ENCODE measurements around the gene COPS8.

COPS8 gene

DNA sequence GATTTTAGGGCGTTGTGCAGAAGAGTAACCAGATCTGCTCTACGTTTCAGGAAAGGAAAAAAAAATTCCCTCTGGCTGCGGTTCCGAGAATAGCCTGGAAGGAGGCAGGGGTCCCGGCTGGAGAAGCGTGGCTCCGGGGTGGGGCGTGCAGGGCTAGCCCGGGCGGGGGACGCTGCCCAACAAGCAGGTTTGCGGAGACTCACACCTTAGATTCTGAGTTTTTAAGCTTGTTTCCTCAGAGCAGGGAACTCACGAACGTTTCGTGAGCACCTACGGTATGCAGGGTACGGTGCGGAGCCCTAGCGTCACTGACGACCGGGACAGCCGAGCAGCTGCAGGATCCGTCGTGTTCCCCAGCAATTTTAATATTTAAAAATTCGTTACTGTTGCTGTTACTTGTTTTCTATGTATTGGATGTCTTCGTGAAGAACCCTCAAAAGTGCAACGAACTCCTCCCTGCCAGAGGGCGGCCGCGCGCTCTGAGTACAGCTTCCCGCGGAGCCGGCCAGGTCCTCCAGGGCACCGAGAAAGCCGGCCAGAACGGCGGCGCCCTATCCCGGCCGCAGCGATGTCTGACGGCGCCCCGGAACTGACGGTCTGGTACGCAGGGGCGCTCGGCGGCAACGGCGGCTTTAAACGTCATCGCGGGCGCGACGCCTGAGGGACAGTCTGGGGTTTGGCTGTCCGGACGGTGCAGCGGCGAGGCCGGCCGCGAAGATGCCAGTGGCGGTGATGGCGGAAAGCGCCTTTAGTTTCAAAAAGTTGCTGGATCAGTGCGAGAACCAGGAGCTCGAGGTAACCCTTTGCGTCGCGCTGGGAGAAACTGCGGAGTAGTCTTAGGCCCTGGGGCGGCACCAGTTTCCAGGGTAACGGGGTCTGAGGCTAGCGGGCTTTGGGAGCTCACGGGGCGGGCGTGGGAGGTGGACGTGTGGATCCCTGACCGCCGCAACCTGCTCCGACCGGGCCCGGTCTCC is at the start of gene COPS8 (continued):
- TF ChIP-seq ZNF211 (tag by site-specific recombination; IDR thresholded peaks at IDR 0.05; ENCODE audit: low read depth) (no peak), HOXA7 (CRISPR knock-in tag; IDR thresholded peaks at IDR 0.05; ENCODE audit: borderline replicate concordance) (no peak), ZNF274 (IDR thresholded peaks at IDR 0.05; ENCODE audit: low read length) (no peak), ZNF274 (tag by site-specific recombination; IDR thresholded peaks at IDR 0.05; ENCODE audit: borderline replicate concordance) (no peak), ZNF404 (tag by site-specific recombination; IDR thresholded peaks at IDR 0.05) (no peak), ZNF19 (tag by site-specific recombination; IDR thresholded peaks at IDR 0.05; ENCODE audit: low read depth) (no peak), ZNF785 (tag by site-specific recombination; IDR thresholded peaks at IDR 0.05) (no peak), ZNF37A (tag by site-specific recombination; IDR thresholded peaks at IDR 0.05) (no peak), ZNF555 (tag by site-specific recombination; conservative IDR thresholded peaks at IDR 0.05) (no peak), ZNF112 (tag by site-specific recombination; IDR thresholded peaks at IDR 0.05) (no peak), BCL11B (tag by site-specific recombination; IDR thresholded peaks at IDR 0.05; ENCODE audit: low read depth) (peak; percentile 49; the same call in 1 of the 2 replicates), ZNF10 (tag by site-specific recombination; IDR thresholded peaks at IDR 0.05) (no peak), GLI4 (tag by site-specific recombination; IDR thresholded peaks at IDR 0.05) (no peak), ZNF747 (tag by site-specific recombination; IDR thresholded peaks at IDR 0.05) (no peak), ZNF114 (tag by site-specific recombination; IDR thresholded peaks at IDR 0.05) (no peak), ZNF629 (tag by site-specific recombination; IDR thresholded peaks at IDR 0.05) (peak; percentile 93), ZNF16 (tag by site-specific recombination; IDR thresholded peaks at IDR 0.05; ENCODE audit: low read depth) (no peak), ZSCAN23 (tag by site-specific recombination; IDR thresholded peaks at IDR 0.05) (0 out of 2 replicates have a peak, but pooled peaks have one; percentile 24), PRDM1 (tag by site-specific recombination; IDR thresholded peaks at IDR 0.05) (no peak), ZNF341 (tag by site-specific recombination; IDR thresholded peaks at IDR 0.05; ENCODE audit: low read depth) (peak; percentile 71), ZBTB17 (tag by site-specific recombination; IDR thresholded peaks at IDR 0.05) (peak; percentile 76)
- TF ChIP-seq, protein P1, sequence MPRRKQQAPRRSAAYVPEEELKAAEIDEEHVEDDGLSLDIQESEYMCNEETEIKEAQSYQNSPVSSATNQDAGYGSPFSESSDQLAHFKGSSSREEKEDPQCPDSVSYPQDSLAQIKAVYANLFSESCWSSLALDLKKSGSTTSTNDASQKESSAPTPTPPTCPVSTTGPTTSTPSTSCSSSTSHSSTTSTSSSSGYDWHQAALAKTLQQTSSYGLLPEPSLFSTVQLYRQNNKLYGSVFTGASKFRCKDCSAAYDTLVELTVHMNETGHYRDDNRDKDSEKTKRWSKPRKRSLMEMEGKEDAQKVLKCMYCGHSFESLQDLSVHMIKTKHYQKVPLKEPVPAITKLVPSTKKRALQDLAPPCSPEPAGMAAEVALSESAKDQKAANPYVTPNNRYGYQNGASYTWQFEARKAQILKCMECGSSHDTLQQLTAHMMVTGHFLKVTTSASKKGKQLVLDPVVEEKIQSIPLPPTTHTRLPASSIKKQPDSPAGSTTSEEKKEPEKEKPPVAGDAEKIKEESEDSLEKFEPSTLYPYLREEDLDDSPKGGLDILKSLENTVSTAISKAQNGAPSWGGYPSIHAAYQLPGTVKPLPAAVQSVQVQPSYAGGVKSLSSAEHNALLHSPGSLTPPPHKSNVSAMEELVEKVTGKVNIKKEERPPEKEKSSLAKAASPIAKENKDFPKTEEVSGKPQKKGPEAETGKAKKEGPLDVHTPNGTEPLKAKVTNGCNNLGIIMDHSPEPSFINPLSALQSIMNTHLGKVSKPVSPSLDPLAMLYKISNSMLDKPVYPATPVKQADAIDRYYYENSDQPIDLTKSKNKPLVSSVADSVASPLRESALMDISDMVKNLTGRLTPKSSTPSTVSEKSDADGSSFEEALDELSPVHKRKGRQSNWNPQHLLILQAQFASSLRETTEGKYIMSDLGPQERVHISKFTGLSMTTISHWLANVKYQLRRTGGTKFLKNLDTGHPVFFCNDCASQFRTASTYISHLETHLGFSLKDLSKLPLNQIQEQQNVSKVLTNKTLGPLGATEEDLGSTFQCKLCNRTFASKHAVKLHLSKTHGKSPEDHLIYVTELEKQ (tag by site-specific recombination; IDR thresholded peaks at IDR 0.05; ENCODE audit: borderline replicate concordance) = no peak
- TF ChIP-seq, protein P2, sequence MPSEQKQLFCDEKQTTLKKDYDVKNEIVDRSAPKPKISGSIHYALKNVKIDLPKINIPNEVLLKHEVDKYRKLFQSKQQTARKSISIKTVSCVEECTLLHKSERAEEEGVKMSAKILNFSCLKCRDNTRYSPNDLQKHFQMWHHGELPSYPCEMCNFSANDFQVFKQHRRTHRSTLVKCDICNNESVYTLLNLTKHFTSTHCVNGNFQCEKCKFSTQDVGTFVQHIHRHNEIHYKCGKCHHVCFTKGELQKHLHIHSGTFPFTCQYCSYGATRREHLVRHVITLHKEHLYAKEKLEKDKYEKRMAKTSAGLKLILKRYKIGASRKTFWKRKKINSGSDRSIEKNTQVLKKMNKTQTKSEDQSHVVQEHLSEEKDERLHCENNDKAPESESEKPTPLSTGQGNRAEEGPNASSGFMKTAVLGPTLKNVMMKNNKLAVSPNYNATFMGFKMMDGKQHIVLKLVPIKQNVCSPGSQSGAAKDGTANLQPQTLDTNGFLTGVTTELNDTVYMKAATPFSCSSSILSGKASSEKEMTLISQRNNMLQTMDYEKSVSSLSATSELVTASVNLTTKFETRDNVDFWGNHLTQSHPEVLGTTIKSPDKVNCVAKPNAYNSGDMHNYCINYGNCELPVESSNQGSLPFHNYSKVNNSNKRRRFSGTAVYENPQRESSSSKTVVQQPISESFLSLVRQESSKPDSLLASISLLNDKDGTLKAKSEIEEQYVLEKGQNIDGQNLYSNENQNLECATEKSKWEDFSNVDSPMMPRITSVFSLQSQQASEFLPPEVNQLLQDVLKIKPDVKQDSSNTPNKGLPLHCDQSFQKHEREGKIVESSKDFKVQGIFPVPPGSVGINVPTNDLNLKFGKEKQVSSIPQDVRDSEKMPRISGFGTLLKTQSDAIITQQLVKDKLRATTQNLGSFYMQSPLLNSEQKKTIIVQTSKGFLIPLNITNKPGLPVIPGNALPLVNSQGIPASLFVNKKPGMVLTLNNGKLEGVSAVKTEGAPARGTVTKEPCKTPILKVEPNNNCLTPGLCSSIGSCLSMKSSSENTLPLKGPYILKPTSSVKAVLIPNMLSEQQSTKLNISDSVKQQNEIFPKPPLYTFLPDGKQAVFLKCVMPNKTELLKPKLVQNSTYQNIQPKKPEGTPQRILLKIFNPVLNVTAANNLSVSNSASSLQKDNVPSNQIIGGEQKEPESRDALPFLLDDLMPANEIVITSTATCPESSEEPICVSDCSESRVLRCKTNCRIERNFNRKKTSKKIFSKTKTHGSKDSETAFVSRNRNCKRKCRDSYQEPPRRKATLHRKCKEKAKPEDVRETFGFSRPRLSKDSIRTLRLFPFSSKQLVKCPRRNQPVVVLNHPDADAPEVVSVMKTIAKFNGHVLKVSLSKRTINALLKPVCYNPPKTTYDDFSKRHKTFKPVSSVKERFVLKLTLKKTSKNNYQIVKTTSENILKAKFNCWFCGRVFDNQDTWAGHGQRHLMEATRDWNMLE (tag by site-specific recombination; conservative IDR thresholded peaks at IDR 0.05; ENCODE audit: low read depth) = peak; percentile 76
- TF ChIP-seq, protein P3, sequence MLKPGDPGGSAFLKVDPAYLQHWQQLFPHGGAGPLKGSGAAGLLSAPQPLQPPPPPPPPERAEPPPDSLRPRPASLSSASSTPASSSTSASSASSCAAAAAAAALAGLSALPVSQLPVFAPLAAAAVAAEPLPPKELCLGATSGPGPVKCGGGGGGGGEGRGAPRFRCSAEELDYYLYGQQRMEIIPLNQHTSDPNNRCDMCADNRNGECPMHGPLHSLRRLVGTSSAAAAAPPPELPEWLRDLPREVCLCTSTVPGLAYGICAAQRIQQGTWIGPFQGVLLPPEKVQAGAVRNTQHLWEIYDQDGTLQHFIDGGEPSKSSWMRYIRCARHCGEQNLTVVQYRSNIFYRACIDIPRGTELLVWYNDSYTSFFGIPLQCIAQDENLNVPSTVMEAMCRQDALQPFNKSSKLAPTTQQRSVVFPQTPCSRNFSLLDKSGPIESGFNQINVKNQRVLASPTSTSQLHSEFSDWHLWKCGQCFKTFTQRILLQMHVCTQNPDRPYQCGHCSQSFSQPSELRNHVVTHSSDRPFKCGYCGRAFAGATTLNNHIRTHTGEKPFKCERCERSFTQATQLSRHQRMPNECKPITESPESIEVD (tag by site-specific recombination; IDR thresholded peaks at IDR 0.05) = no peak
- TF ChIP-seq, protein P4, sequence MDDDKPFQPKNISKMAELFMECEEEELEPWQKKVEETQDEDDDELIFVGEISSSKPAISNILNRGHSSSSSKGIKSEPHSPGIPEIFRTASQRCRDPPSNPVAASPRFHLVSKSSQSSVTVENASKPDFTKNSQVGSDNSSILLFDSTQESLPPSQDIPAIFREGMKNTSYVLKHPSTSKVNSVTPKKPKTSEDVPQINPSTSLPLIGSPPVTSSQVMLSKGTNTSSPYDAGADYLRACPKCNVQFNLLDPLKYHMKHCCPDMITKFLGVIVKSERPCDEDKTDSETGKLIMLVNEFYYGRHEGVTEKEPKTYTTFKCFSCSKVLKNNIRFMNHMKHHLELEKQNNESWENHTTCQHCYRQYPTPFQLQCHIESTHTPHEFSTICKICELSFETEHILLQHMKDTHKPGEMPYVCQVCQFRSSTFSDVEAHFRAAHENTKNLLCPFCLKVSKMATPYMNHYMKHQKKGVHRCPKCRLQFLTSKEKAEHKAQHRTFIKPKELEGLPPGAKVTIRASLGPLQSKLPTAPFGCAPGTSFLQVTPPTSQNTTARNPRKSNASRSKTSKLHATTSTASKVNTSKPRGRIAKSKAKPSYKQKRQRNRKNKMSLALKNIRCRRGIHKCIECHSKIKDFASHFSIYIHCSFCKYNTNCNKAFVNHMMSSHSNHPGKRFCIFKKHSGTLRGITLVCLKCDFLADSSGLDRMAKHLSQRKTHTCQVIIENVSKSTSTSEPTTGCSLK (tag by site-specific recombination; IDR thresholded peaks at IDR 0.05) = no peak
- TF ChIP-seq, protein P5, sequence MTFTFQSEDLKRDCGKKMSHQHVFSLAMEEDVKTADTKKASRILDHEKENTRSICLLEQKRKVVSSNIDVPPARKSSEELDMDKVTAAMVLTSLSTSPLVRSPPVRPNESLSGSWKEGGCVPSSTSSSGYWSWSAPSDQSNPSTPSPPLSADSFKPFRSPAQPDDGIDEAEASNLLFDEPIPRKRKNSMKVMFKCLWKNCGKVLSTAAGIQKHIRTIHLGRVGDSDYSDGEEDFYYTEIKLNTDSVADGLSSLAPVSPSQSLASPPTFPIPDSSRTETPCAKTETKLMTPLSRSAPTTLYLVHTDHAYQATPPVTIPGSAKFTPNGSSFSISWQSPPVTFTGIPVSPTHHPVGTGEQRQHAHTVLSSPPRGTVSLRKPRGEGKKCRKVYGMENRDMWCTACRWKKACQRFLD (tag by site-specific recombination; IDR thresholded peaks at IDR 0.05) = no peak
